Spleen (tissue), 11 donors: ENCODE data around the gene NAALADL2. TPM values are rescaled to one million over a fixed set of nuclear protein-coding genes. Genes with fewer than 3 reads are reported as not detected.

ENCODE experiments used
- DNase-seq: peaks from one replicate; pipeline ENCODE4 v3.0.0-alpha.2; 2020
- H3K27ac ChIP-seq, 8 donors: fragments of 200-600 bp; sonication (generic) in 7 of 8; 1 replicate in 4 of 8; 2 replicates in 4 of 8; pipeline versions ENCODE4 v1.5.0 to v1.8.0; 2016 to 2021; ENCODE audit warnings: inconsistent platforms in 4 of 8, mild to moderate bottlenecking in 4 of 8, moderate library complexity in 1 of 8
- H3K27me3 ChIP-seq, 7 donors: fragments of 200-600 bp; sonication (generic) in 6 of 7; replicated peaks in 1 of 7; 1 replicate in 4 of 7; 2 replicates in 3 of 7; pipeline versions ENCODE4 v1.5.0 to v1.8.0; 2016 to 2021; ENCODE audit warnings: inconsistent platforms in 3 of 7, mild to moderate bottlenecking in 1 of 7
- H3K36me3 ChIP-seq, 6 donors: fragments of 200-600 bp; sonication (generic) in 5 of 6; 1 replicate in 4 of 6; 2 replicates in 2 of 6; pipeline versions ENCODE4 v1.5.0 to v1.8.0; 2016 to 2021; ENCODE audit warnings: inconsistent platforms in 2 of 6
- H3K4me1 ChIP-seq, 6 donors: fragments of 200-600 bp; sonication (generic) in 5 of 6; 1 replicate in 3 of 6; 2 replicates in 3 of 6; pipeline versions ENCODE4 v1.5.0 to v1.8.0; 2016 to 2021; ENCODE audit warnings: inconsistent platforms in 3 of 6
- H3K4me3 ChIP-seq, 8 donors: fragments of 200-600 bp; sonication (generic) in 7 of 8; 1 replicate in 4 of 8; 2 replicates in 4 of 8; pipeline versions ENCODE4 v1.5.0 to v1.8.0; 2016 to 2021; ENCODE audit warnings: inconsistent platforms in 4 of 8, mild to moderate bottlenecking in 4 of 8, moderate library complexity in 2 of 8
- H3K9me3 ChIP-seq, 8 donors: fragments of 200-600 bp; sonication (generic) in 7 of 8; 1 replicate in 4 of 8; 2 replicates in 4 of 8; pipeline versions ENCODE4 v1.5.0 to v1.8.0; 2016 to 2021; ENCODE audit warnings: inconsistent platforms in 4 of 8
- CTCF ChIP-seq, 11 experiments: fragments of 200-600 bp in 7 of 11; fragments of 450-650 bp in 4 of 11; sonication (generic) in 4 of 11; IDR thresholded peaks in 8 of 11; conservative IDR thresholded peaks in 3 of 11; 1 replicate in 7 of 11; 2 replicates in 4 of 11; pipeline versions ENCODE4 v1.4.0 to v1.8.0; 2016 to 2021; ENCODE audit warnings: antibody characterized with exemption in 11 of 11, inconsistent platforms in 4 of 11, mild to moderate bottlenecking in 1 of 11
- POLR2A ChIP-seq, 3 donors: fragments of 450-650 bp; IDR thresholded peaks; one replicate each; pipeline ENCODE4 v1.5.1; 2017; ENCODE audit warnings: antibody characterized with exemption in 3 of 3, mild to moderate bottlenecking in 1 of 3
- POLR2AphosphoS5 ChIP-seq, 3 donors: sonication (generic); formaldehyde crosslinking; IDR thresholded peaks; one replicate each; pipeline ENCODE4 v1.5.1; 2017; ENCODE audit warnings: antibody characterized with exemption in 3 of 3
- WGBS, 5 donors: extraction: QIAGEN DNeasy Blood & Tissue Kit in 3 of 5; methylation state at CpG; one replicate each; pipeline versions ENCODE4 v1.1.5 to v1.1.7; 2013 to 2018; 5-methylcytosine and 5-hydroxymethylcytosine counted together
- intact Hi-C: fragments of 100-400 bp; cut with DNase I; formaldehyde crosslinking; loops from one replicate; pipeline ENCODE4 v1.15.0; 2023; ENCODE audit warnings: low total_unique reads
- polyA plus RNA-seq, 3 donors: library from polyadenylated mRNA; stranded (reverse); fragments of 200-250 nt; gene quantifications; one replicate each; pipeline ENCODE4 v1.2.1, GENCODE V29; 2013
- total RNA-seq, 7 donors: library from RNA; depleted of rRNA in 3 of 7; stranded (reverse); fragments of >200 nt in 3 of 7; fragmentation: NEBNext Ultra II Directional in 4 of 7; extraction: Animal tissue kit (Norgen Biotek cat#: 25700) in 4 of 7; gene quantifications; one replicate each; pipeline versions ENCODE4 v1.1.0 to v1.2.1, GENCODE V29; 2016 to 2021
- donor health status: healthy with polysubstance abuse.
- donor health status: DM: no; HTN: no; CAD: no; lungs with moderate emphysema.
- donor health status: DM: no; HTN: no; CAD: no.
- donor health status: Bipolar disorder and iron deficiency.
- donor health status: healthy.
- donor health status: DM: no; HTN: no; CAD: no.
- donor health status: DM: yes; HTN: yes; CAD: no.

Gene NAALADL2
- total and polyA plus RNA-seq, 10 donors, result 0.09 to 14.4 (median 6.4) TPM

- no peaks in the 10 kb centered on the region for H3K27me3 ChIP-seq
- no peak overlapping the region for H3K4me3 ChIP-seq
- WGBS, 5 donors, result 79 to 90% (median 85%) methylated on average over 1 of the region's 1 CpG
- no peaks in the 10 kb centered on the region for H3K36me3 ChIP-seq
- H3K9me3 ChIP-seq, result no peaks in the 10 kb centered on the region
- no peak for DNase-seq
- TF ChIP-seq POLR2A (IDR thresholded peaks at IDR 0.05) (no peak), POLR2AphosphoS5 (IDR thresholded peaks at IDR 0.05) (no peak), CTCF (IDR thresholded peaks at IDR 0.05 in 8 of 11, conservative IDR thresholded peaks at IDR 0.05 in 3 of 11) (no peak)
- no peak overlapping the region for H3K27ac ChIP-seq
- H3K4me1 ChIP-seq, result no peaks in the 10 kb centered on the region
- intact Hi-C loops, result no loop called here
Observed at GRCh38 chr3:174960898-174961297, 101.8 kb downstream of the NAALADL2 start.

- TF ChIP-seq POLR2AphosphoS5 (IDR thresholded peaks at IDR 0.05) (no peak), POLR2A (IDR thresholded peaks at IDR 0.05) (no peak), CTCF (IDR thresholded peaks at IDR 0.05 in 8 of 11, conservative IDR thresholded peaks at IDR 0.05 in 3 of 11) (no peak)
- 92 to 96% (median 94%) methylated on average over 5 of the region's 5 CpGs for WGBS, 5 donors
- intact Hi-C loops, result no loop called here
- Histone ChIP-seq H3K4me1 (no peaks in the 10 kb centered on the region), H3K27ac (no peak overlapping the region), H3K4me3 (no peak overlapping the region), H3K9me3 (peaks cover 0 to 6% (median 2%) of the 10 kb centered on the region in 8 donors), H3K36me3 (no peaks in the 10 kb centered on the region), H3K27me3 (no peaks in the 10 kb centered on the region)
- no peak for DNase-seq
Observed at GRCh38 chr3:174973465-174973864, 114.3 kb downstream of the NAALADL2 start.

- intact Hi-C loops, result no loop called here
Observed at GRCh38 chr3:174986685-174987084, 127.6 kb downstream of the NAALADL2 start.

GRCh38 chr3:175001091-175001490 lies 142.0 kb downstream of the NAALADL2 start:
- Histone ChIP-seq H3K4me1 (no peaks in the 10 kb centered on the region), H3K36me3 (no peaks in the 10 kb centered on the region), H3K27ac (no peak overlapping the region), H3K9me3 (peaks cover 0 to 3% (median 0%) of the 10 kb centered on the region in 8 donors), H3K4me3 (no peak overlapping the region), H3K27me3 (no peaks in the 10 kb centered on the region)
- WGBS, 5 donors, result 77 to 93% (median 92%) methylated on average over 1 of the region's 1 CpG
- no peak for TF ChIP-seq POLR2A (IDR thresholded peaks at IDR 0.05)
- TF ChIP-seq POLR2AphosphoS5 (IDR thresholded peaks at IDR 0.05), result no peak
- TF ChIP-seq CTCF (IDR thresholded peaks at IDR 0.05 in 8 of 11, conservative IDR thresholded peaks at IDR 0.05 in 3 of 11), result no peak
- intact Hi-C loops, result no loop called here
- no peak for DNase-seq

More at GRCh38 chr3:174986685-174987084, 127.6 kb downstream of the NAALADL2 start:
- DNase-seq, result no peak
- no peaks in the 10 kb centered on the region for H3K36me3 ChIP-seq
- H3K27ac ChIP-seq, result no peak overlapping the region
- H3K27me3 ChIP-seq, result no peaks in the 10 kb centered on the region
- H3K9me3 ChIP-seq, result peaks cover 0 to 8% (median 0%) of the 10 kb centered on the region in 8 donors
- no peak for TF ChIP-seq POLR2A (IDR thresholded peaks at IDR 0.05)
- TF ChIP-seq CTCF (IDR thresholded peaks at IDR 0.05 in 8 of 11, conservative IDR thresholded peaks at IDR 0.05 in 3 of 11), result no peak
- no peak for TF ChIP-seq POLR2AphosphoS5 (IDR thresholded peaks at IDR 0.05)
- no peak overlapping the region for H3K4me3 ChIP-seq
- H3K4me1 ChIP-seq, result no peaks in the 10 kb centered on the region
